T-helper 2 cell treated with Interferon-gamma antibody and Interleukin-4, amounts not matched to agents 5 μg/mL and 100 μg/mL, for 36 hours (primary cell): ENCODE measurements around the gene CBX6.

Experiments used
- DNase-seq: peaks from one replicate; pipeline ENCODE4 v3.0.0; 2021; ENCODE audit warnings: low spot score
- H3K27ac Mint-ChIP-seq: one replicate; pipeline ENCODE4 v1.8.0; 2021; ENCODE audit warnings: mild to moderate bottlenecking, mixed read lengths
- H3K27me3 Mint-ChIP-seq: one replicate; pipeline ENCODE4 v1.8.0; 2021; ENCODE audit warnings: low read depth, mixed read lengths
- H3K36me3 Mint-ChIP-seq: one replicate; pipeline ENCODE4 v1.8.0; 2021; ENCODE audit warnings: low read depth, mixed read lengths
- H3K4me1 Mint-ChIP-seq: one replicate; pipeline ENCODE4 v1.8.0; 2021; ENCODE audit warnings: low read depth, mixed read lengths
- H3K4me3 Mint-ChIP-seq: one replicate; pipeline ENCODE4 v1.8.0; 2022; ENCODE audit warnings: mild to moderate bottlenecking, moderate library complexity, mixed read lengths
- H3K9me3 Mint-ChIP-seq: one replicate; pipeline ENCODE4 v1.8.0; 2021; ENCODE audit warnings: mixed read lengths

The CBX6 gene

DNA sequence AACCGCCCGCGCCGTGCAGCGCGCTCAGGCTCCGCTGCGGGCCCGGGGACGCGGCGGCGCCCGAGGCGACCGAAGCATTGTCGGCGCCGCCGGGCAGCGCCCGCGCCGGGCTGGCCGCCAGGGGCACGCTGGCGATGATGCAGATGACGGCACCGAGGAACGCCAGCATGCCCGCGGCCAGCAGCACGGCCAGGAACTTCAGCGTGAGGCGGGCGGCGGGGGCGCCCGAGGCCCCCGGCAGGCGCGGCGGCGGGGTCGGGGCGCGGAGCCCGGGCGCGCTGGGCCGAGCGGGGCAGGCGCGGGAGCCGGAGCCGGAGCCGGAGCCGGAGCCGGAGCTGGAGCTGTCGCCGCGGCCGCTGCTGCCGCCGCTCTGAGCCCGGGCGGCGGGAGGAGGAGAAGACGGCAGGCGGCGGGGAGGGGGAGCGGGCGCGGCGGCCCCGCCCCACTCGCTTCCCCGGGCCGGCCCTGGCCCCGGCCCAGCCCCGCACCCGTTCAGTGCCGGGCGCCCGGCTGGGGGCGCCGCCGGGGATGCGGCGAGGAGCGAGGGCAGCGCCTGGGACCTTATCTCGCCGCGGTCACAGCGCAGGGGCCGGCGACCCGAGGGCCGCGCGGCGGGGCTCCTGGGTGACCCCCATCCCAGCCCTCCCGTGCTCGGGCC, 28.2 kb downstream of the CBX6 start, which contains the start of gene NPTXR:
Gene NPTXR (minus strand): TSS at position 372 of the 658 bp plus-strand sequence.
- Mint-ChIP-seq H3K9me3 (no peaks in the 10 kb centered on the region), H3K27ac (no peak within 1 kb of the TSS), H3K4me1 (peaks cover 6% of the 10 kb centered on the region), H3K27me3 (peaks cover 70% of the 10 kb centered on the region), H3K4me3 (peak within 1 kb of the TSS; percentile 78), H3K36me3 (no peaks in the 10 kb centered on the region)
- DNase-seq = peak; percentile 38

- Mint-ChIP-seq H3K36me3 (no peaks in the 10 kb centered on the region), H3K4me1 (peaks cover 6% of the 10 kb centered on the region), H3K27me3 (peaks cover 67% of the 10 kb centered on the region), H3K27ac (no peak overlapping the region), H3K4me3 (no peak overlapping the region), H3K9me3 (no peaks in the 10 kb centered on the region)
- peak; percentile 63 for DNase-seq
Measured at GRCh38 chr22:38843201-38843656, 28.8 kb downstream of the CBX6 start.

DNA sequence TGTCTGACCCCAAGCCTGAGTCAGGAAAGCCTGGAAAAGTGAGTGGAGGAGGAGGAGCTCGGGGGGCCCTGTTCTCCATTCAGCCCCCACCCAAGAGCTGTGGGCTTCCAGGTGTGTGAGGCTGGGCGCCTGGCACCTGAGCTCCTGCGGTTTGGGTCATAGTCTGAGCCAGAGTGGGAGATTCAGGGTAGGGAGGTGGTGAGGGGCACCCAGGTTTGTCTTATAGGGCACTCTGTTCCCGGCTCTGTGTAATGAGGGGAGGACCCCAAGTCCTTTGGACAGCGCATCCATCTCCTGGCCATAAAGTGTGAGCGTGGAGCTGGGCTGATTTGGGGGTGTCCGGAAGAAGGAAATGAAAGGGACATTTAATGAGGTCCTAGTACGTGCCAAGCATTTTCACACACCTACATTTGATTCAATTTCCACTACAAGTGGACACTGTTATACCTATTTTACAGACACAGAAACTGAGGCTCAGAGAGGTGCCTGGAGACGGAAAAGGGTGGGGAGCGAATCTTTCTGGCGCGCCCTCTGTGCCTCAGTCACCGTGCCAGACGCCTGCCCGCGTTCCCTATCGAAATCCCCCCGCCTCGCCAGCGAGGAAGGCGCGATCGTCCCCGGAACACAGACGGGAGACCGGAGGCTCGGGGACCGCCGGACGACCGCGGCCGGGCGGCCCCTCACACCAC, 29.4 kb downstream of the CBX6 start:
- Mint-ChIP-seq H3K27ac (no peak overlapping the region), H3K4me3 (peak overlapping the region; percentile 78), H3K27me3 (peaks cover 65% of the 10 kb centered on the region), H3K9me3 (no peaks in the 10 kb centered on the region), H3K4me1 (peaks cover 6% of the 10 kb centered on the region), H3K36me3 (no peaks in the 10 kb centered on the region)
- DNase-seq = no peak

- Mint-ChIP-seq H3K27me3 (peaks cover 55% of the 10 kb centered on the region), H3K36me3 (no peaks in the 10 kb centered on the region), H3K4me3 (no peak overlapping the region), H3K27ac (no peak overlapping the region), H3K9me3 (no peaks in the 10 kb centered on the region), H3K4me1 (peaks cover 6% of the 10 kb centered on the region)
- no peak for DNase-seq
Measured at GRCh38 chr22:38841635-38842034, 30.4 kb downstream of the CBX6 start.

- Mint-ChIP-seq H3K9me3 (no peaks in the 10 kb centered on the region), H3K4me3 (no peak overlapping the region), H3K36me3 (no peaks in the 10 kb centered on the region), H3K27ac (no peak overlapping the region), H3K4me1 (peaks cover 6% of the 10 kb centered on the region), H3K27me3 (peaks cover 51% of the 10 kb centered on the region)
- no peak for DNase-seq
Measured at GRCh38 chr22:38841211-38841610, 30.8 kb downstream of the CBX6 start.

DNA sequence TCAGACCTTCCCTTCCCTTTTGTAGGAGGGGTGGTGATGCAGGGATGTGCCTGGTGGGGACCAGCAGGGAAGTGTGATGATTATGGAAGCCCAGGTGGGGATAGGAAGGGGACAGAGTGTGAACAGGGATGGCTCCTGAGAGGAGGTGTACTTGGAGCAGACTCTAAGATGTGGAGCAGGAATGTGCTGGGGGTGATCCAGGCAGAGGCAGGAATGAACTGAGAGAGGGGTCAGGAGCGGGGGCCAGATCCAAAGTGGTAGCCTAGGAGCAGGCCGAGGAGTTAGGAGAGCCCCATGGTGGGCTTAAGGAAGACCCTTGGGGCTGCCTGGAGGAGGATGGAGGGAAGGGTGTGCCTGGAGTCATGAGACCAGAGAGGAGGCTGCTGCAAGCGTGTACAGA, 31.9 kb downstream of the CBX6 start:
- DNase-seq = no peak
- H3K4me3 Mint-ChIP-seq = no peak overlapping the region
- H3K36me3 Mint-ChIP-seq = no peaks in the 10 kb centered on the region
- H3K27ac Mint-ChIP-seq = no peak overlapping the region
- H3K4me1 Mint-ChIP-seq = peaks cover 6% of the 10 kb centered on the region
- peaks cover 41% of the 10 kb centered on the region for H3K27me3 Mint-ChIP-seq
- no peaks in the 10 kb centered on the region for H3K9me3 Mint-ChIP-seq

GRCh38 chr22:38839686-38840085, 32.3 kb downstream of the CBX6 start:
- H3K27me3 Mint-ChIP-seq = peaks cover 37% of the 10 kb centered on the region
- no peaks in the 10 kb centered on the region for H3K9me3 Mint-ChIP-seq
- H3K36me3 Mint-ChIP-seq = no peaks in the 10 kb centered on the region

GRCh38 chr22:38837414-38837928, 34.5 kb downstream of the CBX6 start:
- Mint-ChIP-seq H3K4me1 (no peaks in the 10 kb centered on the region), H3K27me3 (peaks cover 27% of the 10 kb centered on the region), H3K27ac (no peak overlapping the region), H3K36me3 (no peaks in the 10 kb centered on the region), H3K4me3 (no peak overlapping the region), H3K9me3 (no peaks in the 10 kb centered on the region)
- no peak for DNase-seq

More at GRCh38 chr22:38839686-38840085, 32.3 kb downstream of the CBX6 start:
- no peak for DNase-seq
- Mint-ChIP-seq H3K4me3 (no peak overlapping the region), H3K27ac (no peak overlapping the region), H3K4me1 (peaks cover 6% of the 10 kb centered on the region)

DNA sequence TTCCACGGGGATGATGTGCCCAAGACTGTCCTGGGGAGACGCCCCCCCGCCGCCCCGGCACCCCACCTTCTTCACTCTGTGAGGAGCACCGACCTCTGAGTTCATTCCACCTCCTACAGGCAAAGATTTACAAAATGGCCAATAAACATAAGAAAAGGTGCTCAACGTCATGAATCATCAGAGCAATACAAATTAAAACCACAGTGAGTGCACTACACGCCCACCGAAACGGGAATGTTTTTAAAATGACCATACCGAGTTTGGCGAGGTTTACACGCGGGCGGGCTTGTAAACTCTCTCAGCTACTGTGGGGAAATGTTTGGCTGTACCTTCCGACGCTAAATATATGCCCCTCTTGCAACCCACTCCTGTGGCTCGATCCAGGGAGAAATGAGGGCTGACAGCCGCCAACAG, 36.1 kb downstream of the CBX6 start:
- no peaks in the 10 kb centered on the region for H3K4me1 Mint-ChIP-seq
- no peak overlapping the region for H3K27ac Mint-ChIP-seq
- no peaks in the 10 kb centered on the region for H3K9me3 Mint-ChIP-seq
- no peak for DNase-seq
- H3K27me3 Mint-ChIP-seq = peaks cover 14% of the 10 kb centered on the region
- H3K4me3 Mint-ChIP-seq = no peak overlapping the region
- H3K36me3 Mint-ChIP-seq = no peaks in the 10 kb centered on the region

DNA sequence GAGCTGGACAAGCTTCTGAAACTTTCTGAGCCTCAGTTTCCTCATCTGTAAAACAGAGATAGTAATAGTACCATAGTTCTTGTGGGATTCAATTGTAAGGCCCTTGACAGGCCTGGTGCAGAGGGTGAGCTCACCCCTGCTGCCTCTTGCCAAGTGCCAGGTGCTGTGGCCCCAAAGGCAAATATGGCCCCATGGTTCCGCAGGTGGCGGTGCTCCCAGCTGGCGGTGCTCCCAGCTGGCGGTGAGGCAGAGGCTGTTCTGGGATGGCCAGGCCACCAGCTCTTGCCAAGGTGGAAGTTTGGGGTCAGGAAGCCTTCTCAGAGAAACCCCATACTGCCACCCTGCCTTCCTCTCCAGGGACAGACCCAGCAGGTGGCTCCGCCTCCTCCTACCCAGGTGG, 37.0 kb downstream of the CBX6 start:
- no peaks in the 10 kb centered on the region for H3K4me1 Mint-ChIP-seq
- H3K4me3 Mint-ChIP-seq = no peak overlapping the region
- H3K36me3 Mint-ChIP-seq = no peaks in the 10 kb centered on the region
- peaks cover 5% of the 10 kb centered on the region for H3K27me3 Mint-ChIP-seq
- no peaks in the 10 kb centered on the region for H3K9me3 Mint-ChIP-seq
- no peak for DNase-seq
- H3K27ac Mint-ChIP-seq = no peak overlapping the region

DNA sequence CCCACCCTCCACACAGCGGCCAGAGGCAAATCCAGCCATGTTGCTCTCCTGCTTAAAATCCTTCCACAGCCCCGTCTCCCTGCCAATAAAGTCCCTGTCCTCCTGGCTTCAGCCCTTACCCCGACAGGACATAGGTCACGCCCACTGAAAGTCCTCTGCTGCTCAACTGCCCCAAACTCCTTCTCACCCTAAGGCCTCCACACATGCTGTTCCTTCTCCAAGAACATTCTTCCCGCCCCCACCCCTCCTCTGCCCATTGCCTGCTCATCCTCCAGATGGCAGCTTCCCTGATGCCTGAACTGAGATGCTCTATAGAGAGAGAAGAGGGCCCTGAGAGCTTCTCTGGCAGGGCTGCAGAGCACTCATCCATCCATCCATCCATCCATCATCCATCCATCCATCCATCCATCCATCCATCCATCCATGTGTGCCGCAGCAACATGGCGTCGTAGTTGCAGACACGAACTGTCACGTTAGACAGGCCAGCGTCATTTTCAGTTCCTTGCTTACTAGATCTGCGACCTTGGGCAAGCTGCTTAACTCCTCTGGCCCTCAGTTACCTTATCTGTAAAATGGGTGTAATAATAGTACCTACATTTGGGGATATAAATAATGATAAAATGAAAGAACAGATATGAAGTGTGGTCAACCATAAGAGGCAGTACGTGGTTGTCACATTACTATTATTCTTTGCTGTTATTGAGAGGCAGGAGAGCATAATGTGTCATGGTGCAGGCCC, 37.6 kb downstream of the CBX6 start:
- no peaks in the 10 kb centered on the region for H3K9me3 Mint-ChIP-seq
- H3K4me3 Mint-ChIP-seq = no peak overlapping the region
- no peaks in the 10 kb centered on the region for H3K36me3 Mint-ChIP-seq
- H3K27me3 Mint-ChIP-seq = no peaks in the 10 kb centered on the region
- H3K27ac Mint-ChIP-seq = no peak overlapping the region
- no peaks in the 10 kb centered on the region for H3K4me1 Mint-ChIP-seq
- DNase-seq = no peak

DNA sequence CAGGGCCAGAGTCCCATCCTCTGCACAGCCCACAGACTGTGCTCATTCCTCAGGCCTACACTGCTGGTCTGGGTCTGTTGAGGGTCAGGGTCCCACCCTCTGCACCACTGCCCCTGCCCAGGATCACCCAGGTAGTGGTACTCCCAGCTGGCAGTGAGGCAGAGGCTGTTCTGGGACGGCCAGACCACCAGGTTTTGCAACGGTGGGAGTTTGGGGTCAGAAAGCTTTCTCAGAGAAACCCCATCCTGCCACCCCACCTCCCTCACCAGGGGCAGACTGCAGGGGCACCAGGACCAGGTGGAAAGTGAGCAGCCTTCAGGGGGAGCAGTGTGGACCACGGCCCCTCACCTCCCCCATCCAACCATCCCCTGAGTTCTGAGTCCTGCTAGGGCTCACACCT, 39.0 kb downstream of the CBX6 start:
- Mint-ChIP-seq H3K9me3 (no peaks in the 10 kb centered on the region), H3K36me3 (no peaks in the 10 kb centered on the region), H3K4me1 (no peaks in the 10 kb centered on the region), H3K4me3 (no peak overlapping the region), H3K27ac (no peak overlapping the region), H3K27me3 (no peaks in the 10 kb centered on the region)
- no peak for DNase-seq

GRCh38 chr22:38832005-38832978, 39.7 kb downstream of the CBX6 start:
- no peaks in the 10 kb centered on the region for H3K36me3 Mint-ChIP-seq
- H3K9me3 Mint-ChIP-seq = no peaks in the 10 kb centered on the region

More at GRCh38 chr22:38832005-38832978, 39.7 kb downstream of the CBX6 start:
- Mint-ChIP-seq H3K4me1 (no peaks in the 10 kb centered on the region), H3K27ac (no peak overlapping the region), H3K27me3 (no peaks in the 10 kb centered on the region), H3K4me3 (no peak overlapping the region)
- no peak for DNase-seq
